Measurements from ENCODE around the gene KCNAB1.
"Not testable (repeated sequence)": the region's sequence is repeated elsewhere in the genome, so short reads cannot be mapped to it uniquely, and the experiment has no call there.

The KCNAB1 gene

GRCh38 chr3:156536524-156537316, 416.3 kb downstream of the KCNAB1 start:
- DNase-seq (ENCODE audit: low read depth, low spot score) = no peak

DNA sequence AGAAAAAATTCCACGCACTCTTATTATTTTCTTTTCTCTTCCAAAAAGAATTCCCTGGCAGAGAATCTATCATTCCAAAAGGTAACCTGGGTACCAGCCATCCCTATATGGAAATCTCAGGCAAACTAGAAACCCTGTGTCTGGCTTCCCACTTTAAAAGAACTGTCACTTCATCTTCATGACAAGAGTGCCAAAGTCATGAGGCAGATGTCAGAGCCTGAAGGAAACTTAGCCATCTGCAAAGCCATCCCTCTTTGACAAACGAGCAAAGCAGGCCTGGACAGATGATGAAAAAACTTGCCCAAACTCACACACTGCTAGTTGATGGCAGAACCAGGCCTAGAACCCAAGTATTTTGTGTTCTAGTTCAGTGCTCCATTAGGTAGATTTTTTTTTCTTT, 418.7 kb downstream of the KCNAB1 start:
- DNase-seq (ENCODE audit: low read depth, low spot score) = no peak

DNA sequence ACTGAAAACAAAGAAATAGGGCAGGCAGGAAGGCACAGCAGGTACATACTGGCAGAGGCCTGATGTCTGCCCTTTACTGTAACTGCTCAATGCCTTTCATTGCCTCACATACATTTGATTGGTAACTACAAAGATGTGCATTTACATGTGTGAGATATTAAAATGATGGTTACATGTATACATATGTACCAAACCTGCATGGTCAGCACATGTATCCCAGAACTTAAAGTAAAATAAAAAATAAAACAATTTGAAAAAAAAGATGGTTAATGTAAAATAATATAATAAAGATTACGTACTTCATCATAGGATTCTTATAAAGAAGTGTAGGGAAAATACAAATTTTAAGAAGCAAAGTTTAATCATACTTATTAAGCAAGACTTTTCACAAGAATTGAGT, 419.4 kb downstream of the KCNAB1 start:
- no peak for DNase-seq (ENCODE audit: low read depth, low spot score)

DNA sequence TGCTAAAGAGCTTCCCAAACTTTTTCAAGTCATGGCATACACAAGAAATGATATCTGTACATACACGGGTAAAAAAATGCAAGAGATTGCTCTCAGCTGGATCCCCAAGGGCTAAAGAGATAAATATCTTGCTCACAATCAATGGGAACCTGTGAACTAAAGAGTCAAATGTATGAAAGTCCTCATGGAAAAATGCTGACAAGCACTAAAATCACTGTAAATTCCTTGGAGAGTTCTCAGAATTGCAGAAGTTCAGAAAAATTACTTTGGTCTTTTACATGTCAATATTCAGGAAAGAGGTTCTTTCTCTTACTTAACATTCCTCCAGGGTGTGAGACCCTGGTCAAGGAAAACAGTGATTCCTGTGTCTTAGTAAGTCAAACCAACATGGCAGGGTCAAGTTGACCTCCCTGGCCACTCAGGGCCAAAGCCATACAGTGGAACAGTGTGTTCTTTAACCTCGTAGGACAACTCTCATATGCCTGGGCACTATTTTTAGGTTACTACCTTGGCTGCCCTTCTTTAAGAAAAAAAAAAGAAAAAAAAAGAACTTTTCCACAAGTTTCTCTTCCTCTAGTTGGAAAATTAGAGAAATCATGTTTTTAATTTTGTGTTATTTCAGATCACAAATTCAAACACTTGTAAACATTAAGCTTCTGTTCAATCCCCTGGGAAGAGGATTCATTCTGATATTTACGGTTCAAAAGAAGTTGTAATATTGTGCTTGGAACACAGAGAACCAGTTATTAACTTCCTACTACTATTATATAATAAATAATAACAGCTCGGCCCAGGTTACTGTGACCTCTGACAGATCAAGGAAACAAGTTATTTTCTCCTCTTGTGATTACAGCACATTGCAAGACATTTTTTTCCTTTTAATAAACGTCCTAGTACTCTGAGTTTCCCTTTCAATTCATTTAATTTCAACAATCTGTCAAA, 422.0 kb downstream of the KCNAB1 start:
- no peak for DNase-seq (ENCODE audit: low read depth, low spot score)

DNA sequence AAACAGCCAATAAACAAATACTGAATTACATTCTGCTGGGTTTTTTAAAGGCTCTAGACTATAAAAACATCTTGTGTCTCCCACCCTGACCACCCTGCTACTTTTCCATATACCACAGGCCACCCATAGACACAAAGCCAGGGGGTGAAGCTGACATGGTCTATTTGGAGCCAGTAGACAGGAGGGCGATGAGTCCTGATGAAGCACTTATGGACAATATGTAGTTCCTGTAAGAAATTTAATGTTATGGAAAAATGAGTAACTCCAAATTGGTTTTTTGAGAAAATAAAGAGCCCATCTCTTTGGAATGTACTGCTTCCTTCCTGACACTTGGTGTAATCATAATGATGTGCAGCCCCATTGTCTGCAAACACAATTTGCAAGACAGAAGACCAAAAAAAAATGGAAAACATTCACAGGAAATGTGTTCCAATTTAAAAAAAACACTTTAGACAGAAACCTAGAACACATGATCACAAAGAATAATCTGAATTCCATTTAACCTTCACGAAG, 422.7 kb downstream of the KCNAB1 start:
- DNase-seq (ENCODE audit: low read depth, low spot score) = no peak

DNA sequence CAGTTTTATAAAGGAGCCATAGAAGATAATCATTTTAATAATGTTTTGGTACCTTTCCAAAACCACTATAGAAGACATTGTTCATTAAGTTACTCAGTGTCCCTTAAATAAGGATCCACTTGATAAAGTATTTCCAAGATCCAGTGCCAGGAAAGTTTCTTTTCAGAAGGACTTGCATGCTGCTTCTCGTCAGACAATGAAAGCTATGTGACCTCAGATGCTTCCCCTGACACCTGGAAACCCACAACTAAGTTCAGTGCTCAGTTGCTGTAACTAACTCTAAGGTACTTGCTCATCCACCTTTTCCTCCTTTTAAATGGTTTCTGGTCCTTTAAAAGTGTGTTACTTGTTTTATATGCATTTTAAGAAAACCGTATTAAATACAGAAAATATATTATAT, 427.3 kb downstream of the KCNAB1 start:
- no peak for DNase-seq (ENCODE audit: low read depth, low spot score)

DNA sequence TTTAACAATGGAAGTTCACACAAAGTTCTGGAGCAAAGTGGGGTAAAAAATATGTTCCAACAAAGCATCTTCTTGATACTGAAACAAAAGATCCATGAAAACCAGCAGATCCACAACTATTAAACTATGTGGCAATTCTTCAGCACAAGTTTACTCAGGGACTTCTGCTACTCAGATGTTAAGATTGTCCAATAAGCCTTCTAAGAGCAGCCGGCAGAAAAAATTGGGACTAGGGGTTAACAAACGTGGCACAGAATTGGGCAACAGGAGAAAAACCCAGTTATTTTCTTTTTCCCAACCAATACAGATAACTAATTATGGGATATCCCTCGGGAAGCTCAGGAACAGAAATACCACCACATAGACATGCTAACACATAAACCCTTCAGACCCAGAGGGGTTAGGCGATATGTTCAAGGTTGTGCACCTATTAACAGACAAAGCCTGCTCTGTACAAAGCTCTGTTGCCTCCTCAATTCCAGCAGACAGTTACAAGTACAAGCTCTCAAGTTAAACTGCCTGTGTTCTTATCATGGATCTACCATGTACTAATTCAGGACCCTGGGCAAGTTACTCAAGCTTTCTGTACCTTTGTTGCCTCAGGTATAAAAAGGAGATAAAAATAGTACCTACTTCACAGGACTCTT, 427.8 kb downstream of the KCNAB1 start:
- DNase-seq (ENCODE audit: low read depth, low spot score) = no peak

DNA sequence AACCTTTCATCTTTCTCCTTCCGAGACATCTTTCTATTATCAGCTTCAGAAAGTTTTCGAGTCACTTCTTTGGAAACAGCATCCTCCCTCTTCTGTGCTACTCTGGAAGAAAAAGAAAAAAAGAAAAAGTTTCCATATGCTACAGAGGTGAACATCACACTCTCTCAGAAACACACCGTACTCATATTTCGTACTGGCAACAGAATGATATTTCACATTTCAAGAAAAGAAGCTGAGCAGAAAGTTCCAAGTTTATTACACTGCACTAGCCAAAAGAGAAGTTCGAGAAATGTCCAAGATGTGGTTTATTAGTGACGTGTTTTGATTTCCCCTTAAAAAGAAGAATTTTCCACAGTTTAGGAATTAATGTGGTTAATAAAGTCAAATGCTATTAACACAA, 428.5 kb downstream of the KCNAB1 start:
- DNase-seq (ENCODE audit: low read depth, low spot score) = no peak

GRCh38 chr3:156551261-156551660, 430.9 kb downstream of the KCNAB1 start:
- DNase-seq (ENCODE audit: low read depth, low spot score) = no peak

GRCh38 chr3:156551746-156552145, 431.4 kb downstream of the KCNAB1 start:
- DNase-seq (ENCODE audit: low read depth, low spot score) = no peak

- DNase-seq (ENCODE audit: low read depth, low spot score) = no peak
These were observed 432.6 kb downstream of the KCNAB1 start for GRCh38 chr3:156552973-156553372.

DNA sequence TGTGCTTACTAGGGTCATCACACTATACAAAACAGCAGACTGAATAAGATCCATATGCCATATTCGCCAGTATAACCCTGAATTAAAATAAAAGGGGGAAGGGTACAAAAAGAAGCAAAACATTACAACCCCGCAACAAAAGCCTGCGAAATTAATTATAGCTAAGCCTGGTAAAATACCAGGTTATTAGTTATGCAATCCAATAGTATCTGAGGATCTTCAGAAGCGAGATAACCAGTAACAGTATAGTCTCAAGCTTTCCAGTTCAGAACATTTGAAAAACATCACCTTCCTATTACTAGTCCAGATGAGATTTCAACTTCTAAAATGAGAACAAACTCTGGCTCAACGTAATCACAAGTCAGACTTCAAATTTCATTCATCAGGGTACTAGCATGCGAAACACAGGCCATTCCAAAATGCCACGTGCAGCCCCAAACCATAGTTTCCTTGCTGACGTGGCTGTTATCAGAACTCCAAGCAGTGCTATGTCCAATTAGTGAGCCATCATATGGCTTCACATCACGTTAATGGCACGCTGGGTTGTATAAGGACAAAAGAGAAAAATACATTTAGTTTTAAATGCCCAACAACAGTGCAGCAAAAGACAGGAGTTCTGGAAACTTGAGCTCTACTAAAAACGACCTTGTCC, 433.5 kb downstream of the KCNAB1 start:
- DNase-seq (ENCODE audit: low read depth, low spot score) = no peak

GRCh38 chr3:156554515-156554841, 434.1 kb downstream of the KCNAB1 start:
- no peak for DNase-seq (ENCODE audit: low read depth, low spot score)

- DNase-seq (ENCODE audit: low read depth, low spot score) = peak; percentile 98
These were observed 434.7 kb downstream of the KCNAB1 start, which contains the start of gene SSR3 for GRCh38 chr3:156554842-156555687. TSS of gene SSR3 (minus strand) at chr3:156555117. CDS start at chr3:156555089, 28 bp downstream.

GRCh38 chr3:156558389-156558788, 438.0 kb downstream of the KCNAB1 start:
- DNase-seq (ENCODE audit: low read depth, low spot score) = no peak

- DNase-seq (ENCODE audit: low read depth, low spot score) = no peak
These were observed 438.9 kb downstream of the KCNAB1 start for GRCh38 chr3:156559321-156559720.

DNA sequence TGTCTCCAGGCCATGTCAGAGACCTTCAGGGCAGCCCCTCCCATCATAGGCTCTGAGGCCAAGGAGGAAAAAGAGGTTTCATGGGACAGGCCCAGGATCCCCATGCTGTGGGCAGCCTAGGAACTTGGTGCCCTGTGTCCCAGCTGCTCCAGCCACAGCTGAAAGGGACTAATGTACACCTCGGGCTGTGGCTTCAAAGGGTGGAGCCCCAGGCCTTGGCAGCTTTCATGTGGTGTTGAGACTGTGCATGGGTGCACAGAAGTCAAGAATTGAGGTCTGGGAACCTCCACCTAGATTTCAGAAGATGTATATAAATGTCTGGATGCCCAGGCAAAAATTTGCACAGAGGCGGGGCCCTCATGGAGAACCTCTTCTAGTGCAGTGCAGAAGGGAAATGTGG, 441.2 kb downstream of the KCNAB1 start:
- DNase-seq (ENCODE audit: low read depth, low spot score) = no peak

GRCh38 chr3:156562486-156562885, 442.1 kb downstream of the KCNAB1 start:
- not testable (repeated sequence) for DNase-seq (ENCODE audit: low read depth, low spot score)

GRCh38 chr3:156563900-156564682, 443.7 kb downstream of the KCNAB1 start:
- no peak for DNase-seq (ENCODE audit: low read depth, low spot score)

GRCh38 chr3:156569016-156569415, 448.6 kb downstream of the KCNAB1 start:
- not testable (repeated sequence) for DNase-seq (ENCODE audit: low read depth, low spot score)
